HG02981 (cell line): ENCODE measurements around the gene F11R.
"Not testable (repeated sequence)": the region's sequence is repeated elsewhere in the genome, so short reads cannot be mapped to it uniquely, and the experiment has no call there.

Source experiments
- ATAC-seq: cut with Tn5 transposase; IDR thresholded peaks from one replicate; pipeline ENCODE4 v1.9.1; 2021; ENCODE audit warnings: mild to moderate bottlenecking, moderate library complexity; ENCODE audit not compliant: unreplicated experiment

F11R gene

GRCh38 chr1:161044908-161045735, 24.2 kb upstream of the F11R start:
- ATAC-seq = peak; percentile 59

- no peak for ATAC-seq
Measured at GRCh38 chr1:161044535-161044907, 23.6 kb upstream of the F11R start.

- ATAC-seq = no peak
Measured at GRCh38 chr1:161039546-161039945, 18.6 kb upstream of the F11R start.

- no peak for ATAC-seq
Measured at GRCh38 chr1:161039154-161039545, 18.2 kb upstream of the F11R start.

- peak; percentile 90 for ATAC-seq
Measured at GRCh38 chr1:161038523-161039153, 17.7 kb upstream of the F11R start, which contains the start of gene TSTD1. TSTD1 (minus strand) TSS chr1:161038964; CDS start chr1:161038889, 75 bp downstream.

GRCh38 chr1:161037661-161038522, 16.9 kb upstream of the F11R start:
- no peak for ATAC-seq

- ATAC-seq = no peak
Measured at GRCh38 chr1:161033751-161034150, 12.8 kb upstream of the F11R start.

GRCh38 chr1:161032409-161032808, 11.5 kb upstream of the F11R start:
- ATAC-seq = no peak

GRCh38 chr1:161031874-161032273, 10.9 kb upstream of the F11R start:
- no peak for ATAC-seq

GRCh38 chr1:161029466-161029865, 8.5 kb upstream of the F11R start:
- not testable (repeated sequence) for ATAC-seq

- not testable (repeated sequence) for ATAC-seq
Measured at GRCh38 chr1:161026954-161027353, 6.0 kb upstream of the F11R start.

GRCh38 chr1:161022432-161022831, 1.5 kb upstream of the F11R start:
- not testable (repeated sequence) for ATAC-seq

- ATAC-seq = no peak
Measured at GRCh38 chr1:161021970-161022353, 1.0 kb upstream of the F11R start.

GRCh38 chr1:161021165-161021969, 415 bp upstream of the F11R start:
- ATAC-seq = peak; percentile 74

- no peak for ATAC-seq
Measured at GRCh38 chr1:161019751-161020495, 1.0 kb downstream of the F11R start.

- not testable (repeated sequence) for ATAC-seq
Measured at GRCh38 chr1:161019111-161019660, 1.8 kb downstream of the F11R start.

GRCh38 chr1:161018631-161018930, 2.4 kb downstream of the F11R start:
- no peak for ATAC-seq

- no peak for ATAC-seq
Measured at GRCh38 chr1:161017756-161018630, 3.0 kb downstream of the F11R start.

- ATAC-seq = not testable (repeated sequence)
Measured at GRCh38 chr1:161017181-161017580, 3.8 kb downstream of the F11R start.
